Measurements from ENCODE around the gene MARCHF3. TPM values are rescaled to one million over a fixed set of nuclear protein-coding genes. Genes with fewer than 3 reads are reported as not detected.

Gene MARCHF3
- total and polyA plus RNA-seq, 2 donors (not counting 3 experiments of a cell fraction or from before 2014, with no cell fraction given): 31.9 to 35.0 TPM

DNA sequence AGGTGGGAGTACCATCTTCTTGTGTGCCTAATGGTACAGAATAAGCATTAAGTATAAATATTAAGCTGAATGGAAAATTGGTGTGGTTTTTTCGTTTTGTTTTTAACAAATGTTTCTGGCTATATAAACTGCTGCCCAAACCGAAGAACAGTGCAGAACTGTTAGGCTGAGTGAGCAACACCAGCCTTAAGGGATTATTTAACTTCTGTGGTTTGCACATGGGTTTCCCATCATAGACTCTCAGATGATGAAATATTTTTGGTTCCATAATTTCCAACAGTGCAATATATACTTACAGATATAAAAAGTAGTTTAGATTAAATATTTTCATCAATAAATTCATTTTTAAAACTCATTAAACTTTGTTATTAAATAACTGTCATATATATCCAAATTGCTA is 26.5 kb upstream of the MARCHF3 start:
- POLR2A ChIA-PET: no interaction called here
- no peak for FAIRE-seq
- no peaks in the 10 kb centered on the region for H4K20me1 ChIP-seq (replicated peaks; ENCODE audit: control insufficient read depth, extremely low read depth, insufficient read depth, low read length)
- no peak overlapping the region for H3K27ac ChIP-seq (ENCODE audit: insufficient read depth, low read depth, low read length)
- H3K9ac ChIP-seq (replicated peaks; ENCODE audit: extremely low read depth, insufficient read depth, low read length): no peak overlapping the region
- no peaks in the 10 kb centered on the region for H3K9me1 ChIP-seq (replicated peaks; ENCODE audit: control insufficient read depth, extremely low read depth, insufficient read depth, low read length)
- TF ChIP-seq POLR2A (IDR thresholded peaks at IDR 0.05; ENCODE audit: low read depth, low read length) (no peak), JUN (IDR thresholded peaks at IDR 0.05; ENCODE audit: borderline replicate concordance, insufficient read depth, insufficient read length, low read depth) (no peak), FOS (IDR thresholded peaks at IDR 0.05; ENCODE audit: borderline replicate concordance, insufficient read depth, low read length) (no peak), GATA2 (IDR thresholded peaks at IDR 0.05; ENCODE audit: insufficient read depth, insufficient read length, low read depth, low read length) (no peak), MYC (IDR thresholded peaks at IDR 0.05; ENCODE audit: low read depth, low read length) (no peak), EZH2 (IDR thresholded peaks at IDR 0.05; ENCODE audit: borderline replicate concordance, low read depth, low read length, severe bottlenecking) (no peak), POLR2AphosphoS5 (IDR thresholded peaks at IDR 0.05; ENCODE audit: insufficient read depth, low read depth, low read length) (no peak)
- TF ChIP-seq, protein P1, sequence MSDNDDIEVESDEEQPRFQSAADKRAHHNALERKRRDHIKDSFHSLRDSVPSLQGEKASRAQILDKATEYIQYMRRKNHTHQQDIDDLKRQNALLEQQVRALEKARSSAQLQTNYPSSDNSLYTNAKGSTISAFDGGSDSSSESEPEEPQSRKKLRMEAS (IDR thresholded peaks at IDR 0.05; ENCODE audit: insufficient read depth, insufficient read length): no peak
- TF ChIP-seq, protein P2, sequence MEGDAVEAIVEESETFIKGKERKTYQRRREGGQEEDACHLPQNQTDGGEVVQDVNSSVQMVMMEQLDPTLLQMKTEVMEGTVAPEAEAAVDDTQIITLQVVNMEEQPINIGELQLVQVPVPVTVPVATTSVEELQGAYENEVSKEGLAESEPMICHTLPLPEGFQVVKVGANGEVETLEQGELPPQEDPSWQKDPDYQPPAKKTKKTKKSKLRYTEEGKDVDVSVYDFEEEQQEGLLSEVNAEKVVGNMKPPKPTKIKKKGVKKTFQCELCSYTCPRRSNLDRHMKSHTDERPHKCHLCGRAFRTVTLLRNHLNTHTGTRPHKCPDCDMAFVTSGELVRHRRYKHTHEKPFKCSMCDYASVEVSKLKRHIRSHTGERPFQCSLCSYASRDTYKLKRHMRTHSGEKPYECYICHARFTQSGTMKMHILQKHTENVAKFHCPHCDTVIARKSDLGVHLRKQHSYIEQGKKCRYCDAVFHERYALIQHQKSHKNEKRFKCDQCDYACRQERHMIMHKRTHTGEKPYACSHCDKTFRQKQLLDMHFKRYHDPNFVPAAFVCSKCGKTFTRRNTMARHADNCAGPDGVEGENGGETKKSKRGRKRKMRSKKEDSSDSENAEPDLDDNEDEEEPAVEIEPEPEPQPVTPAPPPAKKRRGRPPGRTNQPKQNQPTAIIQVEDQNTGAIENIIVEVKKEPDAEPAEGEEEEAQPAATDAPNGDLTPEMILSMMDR (IDR thresholded peaks at IDR 0.05; ENCODE audit: extremely low read depth in 1 of 2, insufficient read depth in 1 of 2, low read depth in 1 of 2, low read length in 2 of 2): no peak
- no TSS peak for BruUV-seq (replicated peaks)
- no peak overlapping the region for H3K4me3 ChIP-seq (replicated peaks in 1 of 3; ENCODE audit: insufficient read depth in 1 of 3, low read depth in 1 of 3, low read length in 3 of 3)
- H3K79me2 ChIP-seq (ENCODE audit: control insufficient read depth, insufficient read depth, low read length): no peaks in the 10 kb centered on the region
- H3K36me3 ChIP-seq (ENCODE audit: control insufficient read depth in 2 of 2, extremely low read depth in 1 of 2, insufficient read depth in 2 of 2, low read length in 2 of 2): no peaks in the 10 kb centered on the region
- H2AFZ ChIP-seq (ENCODE audit: low read depth, low read length): no peak overlapping the region
- H3K4me1 ChIP-seq (ENCODE audit: control insufficient read depth, extremely low read depth, insufficient read depth, low read length): no peaks in the 10 kb centered on the region
- H3K4me2 ChIP-seq (ENCODE audit: insufficient read depth, low read length): no peak overlapping the region
- intact Hi-C loops (cut with micrococcal nuclease): no loop called here
- dilution Hi-C loops (cut with MboI; ENCODE audit: extremely low pct_ligation_motif_present, low sequenced_read_pairs): no loop called here
- CTCF ChIA-PET: no interaction called here
- H3K9me3 ChIP-seq (replicated peaks; ENCODE audit: control insufficient read depth, insufficient read depth, low read length): no peaks in the 10 kb centered on the region
- H3K27me3 ChIP-seq (ENCODE audit: control insufficient read depth in 2 of 2, insufficient read depth in 2 of 2, low read length in 2 of 2): no peaks in the 10 kb centered on the region
- no peak for DNase-seq (ENCODE audit: low read depth, low spot score)

Data from endothelial cell of umbilical vein (primary cell).